Astrocyte (in vitro differentiated cells and primary cell): ENCODE measurements around the gene PLAGL2.
"Not testable (repeated sequence)": the region's sequence is repeated elsewhere in the genome, so short reads cannot be mapped to it uniquely, and the experiment has no call there.

Experiments used
- CTCF ChIP-seq: IDR thresholded peaks from 2 replicates; pipeline ENCODE4 v1.5.1; 2011; ENCODE audit warnings: low read depth, mild to moderate bottlenecking, inconsistent platforms, low read length, moderate library complexity; ENCODE audit not compliant: insufficient read depth
- EZH2 ChIP-seq: IDR thresholded peaks from 2 replicates; pipeline ENCODE4 v1.6.1; 2012; ENCODE audit warnings: mild to moderate bottlenecking, low read length, inconsistent platforms; ENCODE audit not compliant: insufficient read depth

- TF ChIP-seq CTCF, EZH2: not testable (repeated sequence)
Measured at GRCh38 chr20:32196613-32197012, 10.9 kb downstream of the PLAGL2 start.
